ENCODE measurements around the gene SSNA1.
A peak's percentile ranks its signal among the peaks of the same experiment; 100 is the strongest.

Gene SSNA1

DNA sequence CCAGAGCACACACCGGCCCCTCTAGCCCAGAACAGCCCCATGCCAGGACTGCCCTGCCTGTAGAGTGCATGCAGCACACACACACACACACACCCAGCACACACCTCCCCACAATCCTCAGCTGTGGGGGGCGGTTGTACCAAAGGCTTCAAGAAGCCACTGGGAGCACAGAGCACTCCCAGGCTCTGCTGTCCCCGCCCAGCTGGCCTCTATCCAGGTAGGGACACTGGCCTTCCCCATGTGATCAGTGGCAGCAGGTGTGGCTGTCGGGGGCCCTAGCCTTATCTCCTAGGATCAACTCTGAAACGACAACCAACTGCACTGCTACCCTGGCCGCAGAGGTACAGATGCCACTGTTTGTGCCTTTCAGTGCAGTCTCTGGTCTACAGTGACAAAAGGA lies 2.1 kb upstream of the SSNA1 start:
- DNase-seq (ENCODE audit: low read depth), result no peak
- H3K4me3 ChIP-seq (ENCODE audit: low read depth, low read length), result no peak overlapping the region
- TF ChIP-seq, protein P1, sequence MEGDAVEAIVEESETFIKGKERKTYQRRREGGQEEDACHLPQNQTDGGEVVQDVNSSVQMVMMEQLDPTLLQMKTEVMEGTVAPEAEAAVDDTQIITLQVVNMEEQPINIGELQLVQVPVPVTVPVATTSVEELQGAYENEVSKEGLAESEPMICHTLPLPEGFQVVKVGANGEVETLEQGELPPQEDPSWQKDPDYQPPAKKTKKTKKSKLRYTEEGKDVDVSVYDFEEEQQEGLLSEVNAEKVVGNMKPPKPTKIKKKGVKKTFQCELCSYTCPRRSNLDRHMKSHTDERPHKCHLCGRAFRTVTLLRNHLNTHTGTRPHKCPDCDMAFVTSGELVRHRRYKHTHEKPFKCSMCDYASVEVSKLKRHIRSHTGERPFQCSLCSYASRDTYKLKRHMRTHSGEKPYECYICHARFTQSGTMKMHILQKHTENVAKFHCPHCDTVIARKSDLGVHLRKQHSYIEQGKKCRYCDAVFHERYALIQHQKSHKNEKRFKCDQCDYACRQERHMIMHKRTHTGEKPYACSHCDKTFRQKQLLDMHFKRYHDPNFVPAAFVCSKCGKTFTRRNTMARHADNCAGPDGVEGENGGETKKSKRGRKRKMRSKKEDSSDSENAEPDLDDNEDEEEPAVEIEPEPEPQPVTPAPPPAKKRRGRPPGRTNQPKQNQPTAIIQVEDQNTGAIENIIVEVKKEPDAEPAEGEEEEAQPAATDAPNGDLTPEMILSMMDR (IDR thresholded peaks at IDR 0.05; ENCODE audit: insufficient read depth, low read depth, low read length, missing control alignments), result no peak

DNA sequence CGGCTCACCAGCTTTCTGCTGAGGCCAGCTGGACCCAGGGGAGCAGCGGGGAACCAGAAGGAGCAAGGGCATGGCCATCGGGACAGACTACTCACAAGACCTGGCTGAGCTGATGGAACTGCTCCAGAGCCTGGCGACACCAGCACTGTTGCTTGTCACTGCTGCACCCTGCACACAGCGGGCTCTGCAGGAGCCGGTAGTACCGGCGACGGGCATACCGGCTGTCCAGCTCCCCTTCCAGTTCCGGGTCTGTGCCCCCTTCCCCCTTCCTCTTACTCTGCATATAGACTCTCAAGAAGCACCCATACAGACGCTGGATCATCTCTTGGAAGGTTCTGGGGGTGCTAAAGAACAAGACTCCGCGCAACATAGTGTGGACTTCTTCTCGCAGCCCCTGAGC lies 1.1 kb upstream of the SSNA1 start:
- H3K4me3 ChIP-seq (ENCODE audit: low read depth, low read length), result peak overlapping the region; percentile 96
- TF ChIP-seq, protein P1 (IDR thresholded peaks at IDR 0.05; ENCODE audit: insufficient read depth, low read depth, low read length, missing control alignments), result no peak
- DNase-seq (ENCODE audit: low read depth), result no peak

DNA sequence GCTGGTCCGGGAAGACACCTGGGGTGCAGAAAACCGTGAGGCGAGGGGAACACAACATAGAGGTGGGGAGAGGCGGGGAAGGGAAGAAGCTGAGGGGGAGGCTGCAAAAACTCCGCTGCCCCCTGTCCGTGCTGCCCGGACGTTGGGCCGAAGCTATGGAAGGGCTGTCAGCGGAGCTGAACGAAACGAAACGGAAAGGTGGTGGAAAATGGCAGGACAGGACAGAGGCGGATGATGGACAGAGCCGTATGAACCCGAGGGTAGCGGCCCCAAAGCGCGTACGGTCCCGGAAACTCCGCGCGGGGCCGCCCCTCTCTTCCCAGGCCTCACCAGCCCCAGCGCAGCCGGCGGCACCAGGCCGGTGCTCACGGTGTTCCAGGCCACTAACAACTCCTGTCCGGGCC lies 388 bp upstream of the SSNA1 start:
- H3K4me3 ChIP-seq (ENCODE audit: low read depth, low read length), result peak overlapping the region; percentile 96
- no peak for DNase-seq (ENCODE audit: low read depth)
- TF ChIP-seq, protein P1 (IDR thresholded peaks at IDR 0.05; ENCODE audit: insufficient read depth, low read depth, low read length, missing control alignments), result no peak

DNA sequence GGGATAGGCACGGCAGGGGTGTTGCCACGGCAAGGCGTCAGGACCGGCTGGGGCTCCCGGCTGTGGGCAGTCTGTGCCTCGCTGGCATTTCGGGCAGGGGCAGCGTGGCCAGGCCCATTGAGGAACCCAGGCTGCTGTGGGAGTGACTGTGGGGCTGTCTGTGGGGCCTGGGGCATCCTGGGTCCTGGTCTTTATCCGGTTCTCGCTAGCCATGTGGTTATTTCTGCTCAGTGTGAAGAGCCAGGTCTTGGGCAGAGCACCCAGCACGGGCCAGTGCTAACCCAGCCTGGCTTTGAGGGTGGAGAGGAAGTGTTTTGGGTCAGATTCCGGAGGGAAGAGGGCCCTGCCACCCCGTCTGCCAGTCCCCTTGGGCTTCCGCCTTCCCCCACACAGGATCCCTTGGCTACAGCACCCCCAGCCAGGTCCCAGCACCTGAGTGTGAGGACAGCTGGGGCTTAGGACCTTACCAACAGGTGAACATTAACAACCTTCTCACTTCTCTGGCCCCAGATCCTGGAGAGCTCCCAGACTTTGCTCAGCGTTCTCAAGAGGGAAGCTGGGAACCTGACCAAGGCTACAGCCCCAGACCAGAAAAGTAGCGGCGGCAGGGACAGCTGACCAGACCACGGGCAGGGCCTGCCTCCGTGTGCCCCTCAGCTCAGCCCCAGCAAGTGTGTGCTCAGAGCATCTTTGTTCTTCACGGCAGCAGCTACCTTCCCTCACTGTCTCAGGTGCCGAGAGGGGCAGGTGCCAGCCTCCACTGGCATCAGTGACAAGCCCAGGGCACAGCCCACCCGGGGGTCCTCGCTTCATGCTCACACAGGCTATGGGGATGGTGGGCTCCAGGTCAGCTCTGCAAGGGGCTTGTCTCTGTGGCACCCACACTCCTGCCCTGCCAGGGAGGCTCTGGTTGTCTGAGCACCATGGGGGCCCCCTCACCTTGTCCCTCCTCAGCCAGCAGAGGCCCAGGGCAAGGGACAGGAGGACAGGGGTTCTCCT lies 1.1 kb downstream of the SSNA1 start:
- TF ChIP-seq, protein P1 (IDR thresholded peaks at IDR 0.05; ENCODE audit: insufficient read depth, low read depth, low read length, missing control alignments), result no peak
- no peak for DNase-seq (ENCODE audit: low read depth)
- peak overlapping the region; percentile 96 for H3K4me3 ChIP-seq (ENCODE audit: low read depth, low read length)

DNA sequence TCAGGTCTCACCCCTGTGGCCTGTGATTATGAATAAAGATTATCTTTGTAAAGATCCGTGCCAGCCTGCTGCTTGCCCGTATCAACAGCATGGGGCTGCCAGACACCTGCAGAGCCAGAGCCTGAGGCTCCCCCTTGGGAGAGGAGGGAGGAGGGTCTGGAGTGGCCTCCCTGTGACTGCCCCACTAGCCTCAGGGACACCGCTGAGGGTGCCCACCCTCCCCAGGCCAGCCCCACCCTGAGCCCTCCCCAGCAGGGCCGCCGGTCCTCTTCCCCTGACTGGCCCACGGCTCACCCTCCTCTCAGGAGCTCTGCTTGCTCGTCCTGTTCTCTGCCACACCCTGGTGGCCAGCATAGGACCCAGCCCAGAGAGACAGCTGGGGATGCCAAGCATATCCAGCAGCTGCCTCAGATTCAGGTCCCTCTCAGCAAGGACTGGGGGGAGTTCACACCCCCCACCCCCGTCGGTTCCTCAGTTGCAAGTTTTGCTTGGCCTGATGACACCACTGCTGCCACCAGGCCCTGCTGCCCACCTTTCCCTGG lies 1.9 kb downstream of the SSNA1 start:
- TF ChIP-seq, protein P1 (IDR thresholded peaks at IDR 0.05; ENCODE audit: insufficient read depth, low read depth, low read length, missing control alignments), result no peak
- H3K4me3 ChIP-seq (ENCODE audit: low read depth, low read length), result no peak overlapping the region
- no peak for DNase-seq (ENCODE audit: low read depth)

DNA sequence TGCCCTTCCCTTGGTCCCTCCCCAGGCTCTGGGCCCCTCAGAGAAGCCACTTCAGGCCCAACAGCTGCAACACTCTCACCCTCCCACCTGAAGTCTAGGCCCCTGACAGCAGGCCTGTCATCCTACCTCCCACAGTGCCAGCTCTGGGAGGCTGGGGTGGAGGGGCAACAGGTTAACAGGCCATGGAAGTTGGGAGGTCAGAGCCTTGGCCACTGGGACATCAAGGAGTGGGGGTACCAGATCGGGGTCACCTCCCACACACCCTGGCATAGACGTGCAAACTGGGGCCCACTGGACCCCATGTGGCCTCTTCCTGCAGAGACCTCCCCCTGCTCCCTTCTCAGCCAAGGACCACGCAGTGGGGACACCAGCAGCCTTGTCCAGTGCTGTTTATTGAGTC lies 2.8 kb downstream of the SSNA1 start:
- no peak overlapping the region for H3K4me3 ChIP-seq (ENCODE audit: low read depth, low read length)
- TF ChIP-seq, protein P1 (IDR thresholded peaks at IDR 0.05; ENCODE audit: insufficient read depth, low read depth, low read length, missing control alignments), result no peak
- DNase-seq (ENCODE audit: low read depth), result no peak

Measured in GM12865 (cell line).